Left ventricle myocardium inferior (tissue), 1 donor: ENCODE results near the gene PJA2. TPM values are rescaled to one million over a fixed set of nuclear protein-coding genes. Genes with fewer than 3 reads are reported as not detected.

Experiments used
- DNase-seq: peaks from one replicate; pipeline ENCODE4 v3.0.0-alpha.2; 2020
- H3K27ac ChIP-seq: fragments of 200-600 bp; replicated peaks from 2 replicates; pipeline ENCODE4 v1.8.0; 2021
- H3K27me3 ChIP-seq: fragments of 200-600 bp; 2 replicates; pipeline ENCODE4 v1.8.0; 2021; ENCODE audit warnings: low read depth
- H3K36me3 ChIP-seq: fragments of 200-600 bp; 2 replicates; pipeline ENCODE4 v1.8.0; 2021
- H3K4me1 ChIP-seq: fragments of 200-600 bp; 2 replicates; pipeline ENCODE4 v1.8.0; 2021
- H3K4me3 ChIP-seq: fragments of 200-600 bp; 2 replicates; pipeline ENCODE4 v1.8.0; 2021; ENCODE audit warnings: mild to moderate bottlenecking, moderate library complexity
- H3K9me3 ChIP-seq: fragments of 200-600 bp; replicated peaks from 2 replicates; pipeline ENCODE4 v1.8.0; 2021
- intact Hi-C: fragments of 100-400 bp; cut with micrococcal nuclease; formaldehyde crosslinking; loops from one replicate; pipeline ENCODE4 v1.11.0; 2022
- total RNA-seq: library from RNA; stranded (reverse); fragmentation: NEBNext Ultra II Directional; extraction: Animal tissue kit (Norgen Biotek cat#: 25700); gene quantifications from one replicate; pipeline ENCODE4 v1.2.1, GENCODE V29; 2021
- TF ChIP-seq, protein P1 (sequence below): fragments of 200-600 bp; IDR thresholded peaks from 2 replicates; pipeline ENCODE4 v1.8.0; 2021; ENCODE audit warnings: antibody characterized with exemption, mild to moderate bottlenecking, borderline replicate concordance
- donor health status: DM: no; HTN: yes; CAD: no; lungs with severe emphysema.

PJA2 gene
- total RNA-seq, 1 donor from 2014 or later = 77.5 TPM

- no peaks in the 10 kb centered on the region for H3K36me3 ChIP-seq
- TF ChIP-seq, protein P1, sequence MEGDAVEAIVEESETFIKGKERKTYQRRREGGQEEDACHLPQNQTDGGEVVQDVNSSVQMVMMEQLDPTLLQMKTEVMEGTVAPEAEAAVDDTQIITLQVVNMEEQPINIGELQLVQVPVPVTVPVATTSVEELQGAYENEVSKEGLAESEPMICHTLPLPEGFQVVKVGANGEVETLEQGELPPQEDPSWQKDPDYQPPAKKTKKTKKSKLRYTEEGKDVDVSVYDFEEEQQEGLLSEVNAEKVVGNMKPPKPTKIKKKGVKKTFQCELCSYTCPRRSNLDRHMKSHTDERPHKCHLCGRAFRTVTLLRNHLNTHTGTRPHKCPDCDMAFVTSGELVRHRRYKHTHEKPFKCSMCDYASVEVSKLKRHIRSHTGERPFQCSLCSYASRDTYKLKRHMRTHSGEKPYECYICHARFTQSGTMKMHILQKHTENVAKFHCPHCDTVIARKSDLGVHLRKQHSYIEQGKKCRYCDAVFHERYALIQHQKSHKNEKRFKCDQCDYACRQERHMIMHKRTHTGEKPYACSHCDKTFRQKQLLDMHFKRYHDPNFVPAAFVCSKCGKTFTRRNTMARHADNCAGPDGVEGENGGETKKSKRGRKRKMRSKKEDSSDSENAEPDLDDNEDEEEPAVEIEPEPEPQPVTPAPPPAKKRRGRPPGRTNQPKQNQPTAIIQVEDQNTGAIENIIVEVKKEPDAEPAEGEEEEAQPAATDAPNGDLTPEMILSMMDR = no peak
- DNase-seq = no peak
- H3K4me3 ChIP-seq = no peak overlapping the region
- no peak overlapping the region for H3K27ac ChIP-seq
- no peaks in the 10 kb centered on the region for H3K4me1 ChIP-seq
- no peaks in the 10 kb centered on the region for H3K9me3 ChIP-seq
- H3K27me3 ChIP-seq = no peaks in the 10 kb centered on the region
- intact Hi-C loops = no loop called here
Observed at GRCh38 chr5:109316634-109317033, 93.1 kb downstream of the PJA2 start.

GRCh38 chr5:109315245-109315644 is 94.5 kb downstream of the PJA2 start:
- Histone ChIP-seq H3K4me3 (no peak overlapping the region), H3K36me3 (no peaks in the 10 kb centered on the region), H3K27me3 (no peaks in the 10 kb centered on the region), H3K27ac (no peak overlapping the region), H3K4me1 (no peaks in the 10 kb centered on the region), H3K9me3 (no peaks in the 10 kb centered on the region)
- TF ChIP-seq, protein P1 = no peak
- intact Hi-C loops = no loop called here
- DNase-seq = no peak

GRCh38 chr5:109313127-109313526 is 96.6 kb downstream of the PJA2 start:
- DNase-seq = no peak
- Histone ChIP-seq H3K27ac (no peak overlapping the region), H3K36me3 (no peaks in the 10 kb centered on the region), H3K4me1 (no peaks in the 10 kb centered on the region), H3K9me3 (no peaks in the 10 kb centered on the region), H3K4me3 (no peak overlapping the region), H3K27me3 (no peaks in the 10 kb centered on the region)
- TF ChIP-seq, protein P1 = no peak
- intact Hi-C loops = no loop called here

DNA sequence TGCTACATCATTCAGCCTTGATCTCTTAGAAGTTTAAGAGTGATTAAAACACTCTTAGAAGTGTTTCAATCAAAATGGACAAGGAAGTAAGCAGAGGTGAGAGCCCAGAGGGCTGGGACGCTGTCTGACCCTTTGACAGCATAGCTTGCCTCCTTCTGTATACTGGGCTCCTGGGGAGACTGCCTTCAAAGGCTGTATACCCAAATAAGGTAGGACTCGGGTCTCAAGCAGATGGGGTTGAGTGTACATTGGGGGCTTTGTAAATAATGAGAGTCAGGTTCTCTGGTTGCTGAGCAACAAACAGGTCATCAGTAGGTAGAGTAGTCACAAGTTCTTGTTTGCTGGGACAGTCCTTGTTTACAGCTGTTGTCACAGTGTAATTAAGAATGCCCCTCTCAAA is 97.1 kb downstream of the PJA2 start:
- no peaks in the 10 kb centered on the region for H3K36me3 ChIP-seq
- TF ChIP-seq, protein P1 = no peak
- intact Hi-C loops = no loop called here
- H3K4me1 ChIP-seq = no peaks in the 10 kb centered on the region
- no peak for DNase-seq
- H3K27me3 ChIP-seq = no peaks in the 10 kb centered on the region
- H3K9me3 ChIP-seq = no peaks in the 10 kb centered on the region
- no peak overlapping the region for H3K27ac ChIP-seq
- no peak overlapping the region for H3K4me3 ChIP-seq

GRCh38 chr5:109310315-109310714 is 99.5 kb downstream of the PJA2 start:
- intact Hi-C loops = no loop called here

More at GRCh38 chr5:109310315-109310714, 99.5 kb downstream of the PJA2 start:
- Histone ChIP-seq H3K27me3 (no peaks in the 10 kb centered on the region), H3K36me3 (no peaks in the 10 kb centered on the region), H3K9me3 (no peaks in the 10 kb centered on the region), H3K27ac (no peak overlapping the region), H3K4me3 (no peak overlapping the region), H3K4me1 (no peaks in the 10 kb centered on the region)
- TF ChIP-seq, protein P1 = no peak
- no peak for DNase-seq
